Hepatocyte (in vitro differentiated cells): Measurements from ENCODE around the gene PYURF. TPM values are rescaled to one million over a fixed set of nuclear protein-coding genes. Genes with fewer than 3 reads are reported as not detected.

Experiments
- DNase-seq: peaks from one replicate; pipeline ENCODE4 v3.0.0-alpha.2; 2016; ENCODE audit warnings: low spot score
- H2AFZ ChIP-seq: fragments of 200-600 bp; sonication (generic); 2 replicates; pipeline ENCODE4 v1.6.0; 2016; ENCODE audit warnings: antibody characterized with exemption, mild to moderate bottlenecking
- H3K27ac ChIP-seq: fragments of 200-600 bp; sonication (generic); 2 replicates; pipeline ENCODE4 v1.5.1; 2016; ENCODE audit warnings: mild to moderate bottlenecking
- H3K27me3 ChIP-seq: fragments of 200-600 bp; sonication (generic); 2 replicates; pipeline ENCODE4 v1.6.1; 2016
- H3K36me3 ChIP-seq: fragments of 200-600 bp; sonication (generic); replicated peaks from 2 replicates; pipeline ENCODE4 v1.5.1; 2016; ENCODE audit warnings: low read depth; ENCODE audit not compliant: insufficient read depth
- H3K4me1 ChIP-seq: fragments of 200-600 bp; sonication (generic); 2 replicates; pipeline ENCODE4 v1.5.1; 2016; ENCODE audit warnings: mild to moderate bottlenecking, moderate library complexity; ENCODE audit not compliant: insufficient read depth
- H3K4me2 ChIP-seq: fragments of 200-600 bp; sonication (generic); 2 replicates; pipeline ENCODE4 v1.6.0; 2016
- H3K4me3 ChIP-seq: fragments of 200-600 bp; sonication (generic); 2 replicates; pipeline ENCODE4 v1.5.1; 2016; ENCODE audit warnings: mild to moderate bottlenecking
- H3K79me2 ChIP-seq: fragments of 200-600 bp; sonication (generic); 2 replicates; pipeline ENCODE4 v1.6.0; 2017; ENCODE audit warnings: mild to moderate bottlenecking
- H3K9me2 ChIP-seq: fragments of 200-600 bp; sonication (generic); replicated peaks from 2 replicates; pipeline ENCODE4 v1.6.0; 2017; ENCODE audit warnings: mild to moderate bottlenecking; ENCODE audit not compliant: insufficient read depth
- H3K9me3 ChIP-seq: fragments of 200-600 bp; sonication (generic); 2 replicates; pipeline ENCODE4 v1.5.1; 2016; ENCODE audit warnings: low read depth, mild to moderate bottlenecking
- H4K20me1 ChIP-seq: fragments of 200-600 bp; sonication (generic); 2 replicates; pipeline ENCODE4 v1.6.0; 2016; ENCODE audit warnings: mild to moderate bottlenecking; ENCODE audit not compliant: insufficient read depth, poor library complexity, severe bottlenecking
- CTCF ChIP-seq: fragments of 200-600 bp; sonication (generic); IDR thresholded peaks from 2 replicates; pipeline ENCODE4 v1.5.1; 2016; ENCODE audit warnings: antibody characterized with exemption, mild to moderate bottlenecking; ENCODE audit not compliant: poor library complexity
- EZH2 ChIP-seq: fragments of 200-600 bp; sonication (generic); IDR thresholded peaks from 2 replicates; pipeline ENCODE4 v1.6.1; 2016; ENCODE audit warnings: antibody characterized with exemption, mild to moderate bottlenecking, borderline replicate concordance
- EZH2phosphoT487 ChIP-seq: fragments of 200-600 bp; sonication (generic); IDR thresholded peaks from one replicate; pipeline ENCODE4 v1.6.1; 2018; ENCODE audit warnings: antibody characterized with exemption, mild to moderate bottlenecking, low read depth, moderate library complexity; ENCODE audit not compliant: unreplicated experiment, severe bottlenecking
- WGBS: methylation state at CpG from one replicate; pipeline ENCODE4 v1.1.6; 2016; ENCODE audit warnings: low lambda C conversion rate; ENCODE audit errors: missing lambda C conversion rate; 5-methylcytosine and 5-hydroxymethylcytosine counted together
- polyA plus RNA-seq: library from polyadenylated mRNA; unstranded; fragments of >200 nt; fragmentation: Nextera tagmentation; extraction: Ambion mirVana; gene quantifications from 2 replicates; pipeline ENCODE4 v1.2.1, GENCODE V29; 2016
- total RNA-seq: library from RNA; depleted of rRNA; stranded (reverse); fragments of >200 nt; gene quantifications from 2 replicates; pipeline ENCODE4 v1.2.3, GENCODE V29; 2014

PYURF gene
- total and polyA plus RNA-seq, 2 experiments from 2014 or later: 134 to 135 TPM

- H3K36me3 ChIP-seq: no peaks in the 10 kb centered on the region
- TF ChIP-seq EZH2 (no peak), EZH2phosphoT487 (no peak), CTCF (no peak)
- DNase-seq: no peak
- H3K9me3 ChIP-seq: no peaks in the 10 kb centered on the region
- no peak overlapping the region for H2AFZ ChIP-seq
- H3K27me3 ChIP-seq: no peaks in the 10 kb centered on the region
- no peaks in the 10 kb centered on the region for H3K4me1 ChIP-seq
- no peak overlapping the region for H3K4me2 ChIP-seq
- no peaks in the 10 kb centered on the region for H3K79me2 ChIP-seq
- 93% methylated on average over 2 of the region's 2 CpGs for WGBS
- H3K9me2 ChIP-seq: no peaks in the 10 kb centered on the region
- H3K4me3 ChIP-seq: no peak overlapping the region
- no peaks in the 10 kb centered on the region for H4K20me1 ChIP-seq
- no peak overlapping the region for H3K27ac ChIP-seq
These were observed 25.6 kb downstream of the PYURF start for GRCh38 chr4:88497859-88498409.

GRCh38 chr4:88489100-88489761, 34.3 kb downstream of the PYURF start:
- H3K9me2 ChIP-seq: no peaks in the 10 kb centered on the region
- H3K4me3 ChIP-seq: no peak overlapping the region
- TF ChIP-seq CTCF (no peak), EZH2 (no peak), EZH2phosphoT487 (no peak)
- H3K79me2 ChIP-seq: no peaks in the 10 kb centered on the region
- no peak for DNase-seq
- no peaks in the 10 kb centered on the region for H4K20me1 ChIP-seq
- 83% methylated on average over 4 of the region's 4 CpGs for WGBS
- no peaks in the 10 kb centered on the region for H3K4me1 ChIP-seq
- H3K27ac ChIP-seq: no peak overlapping the region
- H3K9me3 ChIP-seq: no peaks in the 10 kb centered on the region
- no peak overlapping the region for H3K4me2 ChIP-seq
- H2AFZ ChIP-seq: no peak overlapping the region
- H3K27me3 ChIP-seq: no peaks in the 10 kb centered on the region
- H3K36me3 ChIP-seq: no peaks in the 10 kb centered on the region

- Histone ChIP-seq H3K9me2 (no peaks in the 10 kb centered on the region), H3K27me3 (no peaks in the 10 kb centered on the region), H3K4me1 (no peaks in the 10 kb centered on the region), H4K20me1 (no peaks in the 10 kb centered on the region), H3K4me2 (no peak overlapping the region), H3K4me3 (no peak overlapping the region), H3K79me2 (no peaks in the 10 kb centered on the region), H3K27ac (no peak overlapping the region), H2AFZ (no peak overlapping the region), H3K36me3 (no peaks in the 10 kb centered on the region), H3K9me3 (no peaks in the 10 kb centered on the region)
- 47% methylated on average over 1 of the region's 1 CpG for WGBS
- DNase-seq: no peak
- TF ChIP-seq CTCF (no peak), EZH2phosphoT487 (no peak), EZH2 (no peak)
These were observed 42.0 kb downstream of the PYURF start for GRCh38 chr4:88481537-88481936.
